GM18505 (cell line): ENCODE data around the gene P3H4.

ENCODE experiments used
- ATAC-seq: cut with Tn5 transposase; IDR thresholded peaks from one replicate; pipeline ENCODE4 v1.9.1; 2021; ENCODE audit not compliant: unreplicated experiment
- POLR2A ChIP-seq: IDR thresholded peaks from 4 replicates; pipeline ENCODE4 v1.6.1; 2011; ENCODE audit warnings: borderline replicate concordance; ENCODE audit not compliant: insufficient read depth, insufficient read length; ENCODE audit errors: extremely low read depth

P3H4 gene

GRCh38 chr17:41754066-41754465, 57.7 kb downstream of the P3H4 start:
- no peak for ATAC-seq

More at GRCh38 chr17:41754066-41754465, 57.7 kb downstream of the P3H4 start:
- TF ChIP-seq POLR2A, result no peak
